H1 (cell line): Measurements from ENCODE around the gene SLC1A5. TPM values are rescaled to one million over a fixed set of nuclear protein-coding genes. Genes with fewer than 3 reads are reported as not detected.

Experiments
- CTCF ChIA-PET: fragments of 300-600 bp; sonication (Branson Sonifier 250); formaldehyde crosslinking; loops from one replicate; lab custom pipeline; 2021; ENCODE audit not compliant: partially characterized antibody; lab: Charles Lee
- POLR2A ChIA-PET: fragments of 300-600 bp; sonication (Branson Sonifier 250); formaldehyde crosslinking; loops from one replicate; lab custom pipeline; 2021; ENCODE audit warnings: inconsistent platforms; ENCODE audit not compliant: partially characterized antibody; lab: Charles Lee
- DNase-seq, 2 experiments: peaks; one replicate each; pipeline versions ENCODE4 v3.0.0 to v3.0.0-alpha.2; 2010 to 2022; ENCODE audit warnings: low spot score in 2 of 2, low read depth in 1 of 2, mixed read lengths in 1 of 2
- FAIRE-seq: peaks from 2 replicates; lab custom pipeline; 2011; peaks lifted over from hg19 to GRCh38; lab: Jason Lieb, UNC
- H2AFZ ChIP-seq: 2 replicates; pipeline ENCODE4 v1.8.1; 2012; ENCODE audit warnings: low read length, inconsistent platforms
- H2AK5ac ChIP-seq: 2 replicates; pipeline ENCODE4 v1.6.1; 2013; ENCODE audit warnings: low read depth, low read length
- H2BK120ac ChIP-seq: replicated peaks from 2 replicates; pipeline ENCODE3; 2013; ENCODE audit warnings: low read depth, low read length, inconsistent platforms
- H2BK12ac ChIP-seq: 2 replicates; pipeline ENCODE4 v1.6.1; 2013; ENCODE audit warnings: low read depth, low read length
- H2BK15ac ChIP-seq: 2 replicates; pipeline ENCODE4 v1.6.1; 2013; ENCODE audit warnings: low read length
- H2BK20ac ChIP-seq: 2 replicates; pipeline ENCODE4 v1.6.1; 2013; ENCODE audit warnings: low read length
- H2BK5ac ChIP-seq: 2 replicates; pipeline ENCODE4 v1.6.1; 2013; ENCODE audit warnings: low read depth, low read length
- H3K14ac ChIP-seq: 2 replicates; pipeline ENCODE4 v1.6.1; 2013; ENCODE audit warnings: inconsistent platforms; ENCODE audit not compliant: insufficient read length
- H3K18ac ChIP-seq: 2 replicates; pipeline ENCODE4 v1.6.1; 2013; ENCODE audit warnings: low read length; ENCODE audit errors: extremely low read depth
- H3K23ac ChIP-seq: 2 replicates; pipeline ENCODE4 v1.6.1; 2013; ENCODE audit warnings: inconsistent platforms; ENCODE audit not compliant: insufficient read length
- H3K23me2 ChIP-seq: 2 replicates; pipeline ENCODE4 v1.6.1; 2013; ENCODE audit warnings: low read depth, low read length
- H3K27ac ChIP-seq: 2 replicates; pipeline ENCODE4 v1.6.1; 2011; ENCODE audit warnings: low read depth, low read length, inconsistent platforms
- H3K27me3 ChIP-seq, 4 experiments: replicated peaks in 1 of 4; 1 replicate in 1 of 4; 2 replicates in 3 of 4; pipeline versions ENCODE4 v1.6.1 to v1.8.1; 2011 to 2013; ENCODE audit warnings: low read length in 3 of 4, mild to moderate bottlenecking in 3 of 4, inconsistent platforms in 2 of 4, mixed read lengths in 2 of 4, moderate library complexity in 1 of 4; ENCODE audit not compliant: control insufficient read depth in 3 of 4, insufficient read depth in 3 of 4; ENCODE audit errors: extremely low read depth in 1 of 4
- H3K36me3 ChIP-seq, 4 experiments: 2 replicates each; pipeline versions ENCODE4 v1.6.1 to v1.8.1; 2011 to 2013; ENCODE audit warnings: mild to moderate bottlenecking in 4 of 4, low read length in 3 of 4, moderate library complexity in 2 of 4, control low read depth in 1 of 4, inconsistent platforms in 1 of 4; ENCODE audit not compliant: insufficient read depth in 4 of 4, control insufficient read depth in 2 of 4
- H3K4ac ChIP-seq: replicated peaks from 2 replicates; pipeline ENCODE3; 2013; ENCODE audit warnings: low read length, low read depth, mixed read lengths, inconsistent platforms; ENCODE audit not compliant: insufficient read length
- H3K4me1 ChIP-seq, 4 experiments: replicated peaks in 1 of 4; 1 replicate in 1 of 4; 2 replicates in 3 of 4; pipeline versions ENCODE4 v1.6.1 to v1.8.1; 2011 to 2013; ENCODE audit warnings: low read length in 3 of 4, inconsistent platforms in 2 of 4, mixed read lengths in 1 of 4; ENCODE audit not compliant: insufficient read depth in 4 of 4, control insufficient read depth in 3 of 4
- H3K4me2 ChIP-seq, 2 experiments: 2 replicates each; pipeline versions ENCODE4 v1.6.1 to v1.8.1; 2011 to 2013; ENCODE audit warnings: low read depth in 2 of 2, low read length in 2 of 2, control low read depth in 1 of 2, inconsistent platforms in 1 of 2, mild to moderate bottlenecking in 1 of 2; ENCODE audit not compliant: insufficient read depth in 1 of 2
- H3K4me3 ChIP-seq, 4 experiments: fragments of 200-600, 300-600 bp in 1 of 4; sonication (generic), shearing (Covaris generic), sonication (Bioruptor Twin) in 1 of 4; 2 replicates each; pipeline versions ENCODE4 v1.5.1 to v1.8.1; 2011 to 2016; ENCODE audit warnings: low read length in 4 of 4, low read depth in 3 of 4, control low read depth in 2 of 4, inconsistent platforms in 2 of 4, mild to moderate bottlenecking in 2 of 4, mixed read lengths in 1 of 4, moderate library complexity in 1 of 4; ENCODE audit not compliant: insufficient read depth in 2 of 4; ENCODE audit errors: extremely low read depth in 1 of 4
- H3K56ac ChIP-seq: replicated peaks from 2 replicates; pipeline ENCODE3; 2013; ENCODE audit warnings: low read depth, mild to moderate bottlenecking, mixed read lengths, low read length, inconsistent platforms; ENCODE audit not compliant: insufficient read length
- H3K79me1 ChIP-seq: 2 replicates; pipeline ENCODE4 v1.6.1; 2013; ENCODE audit warnings: low read depth, low read length, control low read depth
- H3K79me2 ChIP-seq, 2 experiments: 2 replicates each; pipeline versions ENCODE4 v1.6.1 to v1.8.1; 2012 to 2013; ENCODE audit warnings: low read length in 2 of 2, mild to moderate bottlenecking in 2 of 2, inconsistent platforms in 1 of 2; ENCODE audit not compliant: insufficient read depth in 2 of 2, control insufficient read depth in 1 of 2
- H3K9ac ChIP-seq, 4 experiments: replicated peaks in 1 of 4; 1 replicate in 1 of 4; 2 replicates in 3 of 4; pipeline versions ENCODE4 v1.6.1 to v1.8.1; 2011 to 2013; ENCODE audit warnings: low read depth in 3 of 4, low read length in 3 of 4, control low read depth in 2 of 4, mild to moderate bottlenecking in 2 of 4, moderate library complexity in 2 of 4, inconsistent platforms in 1 of 4; ENCODE audit errors: extremely low read depth in 1 of 4
- H3K9me3 ChIP-seq, 2 experiments: 2 replicates each; pipeline versions ENCODE4 v1.6.1 to v1.8.1; 2012 to 2013; ENCODE audit warnings: mild to moderate bottlenecking in 2 of 2, moderate library complexity in 2 of 2, control low read depth in 1 of 2, inconsistent platforms in 1 of 2, low read depth in 1 of 2, low read length in 1 of 2, mixed read lengths in 1 of 2; ENCODE audit not compliant: insufficient read depth in 2 of 2
- H4K20me1 ChIP-seq, 2 experiments: replicated peaks in 1 of 2; 2 replicates each; pipeline versions ENCODE3 to v1.8.1; 2011 to 2013; ENCODE audit warnings: inconsistent platforms in 2 of 2, low read length in 2 of 2, mild to moderate bottlenecking in 1 of 2; ENCODE audit not compliant: insufficient read depth in 2 of 2, control insufficient read depth in 1 of 2
- H4K5ac ChIP-seq: 2 replicates; pipeline ENCODE4 v1.6.1; 2013; ENCODE audit warnings: low read length, low read depth, mixed read lengths, inconsistent platforms; ENCODE audit not compliant: insufficient read length
- H4K8ac ChIP-seq: 2 replicates; pipeline ENCODE4 v1.8.0; 2013; ENCODE audit warnings: mild to moderate bottlenecking, moderate library complexity, low read length, inconsistent platforms; ENCODE audit not compliant: insufficient read depth; ENCODE audit errors: extremely low read depth
- H4K91ac ChIP-seq: replicated peaks from 2 replicates; pipeline ENCODE3; 2013; ENCODE audit warnings: low read length, mixed read lengths, inconsistent platforms; ENCODE audit not compliant: insufficient read length
- ASH2L ChIP-seq: fragments of 200-600, 300-600 bp; sonication (generic); IDR thresholded peaks from one replicate; pipeline ENCODE4 v1.7.1; 2017; ENCODE audit warnings: low read length
- CEBPB ChIP-seq: IDR thresholded peaks from 2 replicates; pipeline ENCODE4 v1.6.1; 2012; ENCODE audit warnings: low read depth, low read length
- E2F6 ChIP-seq: IDR thresholded peaks from 2 replicates; pipeline ENCODE4 v1.6.1; 2012; ENCODE audit warnings: inconsistent platforms
- KDM4A ChIP-seq: IDR thresholded peaks from one replicate; pipeline ENCODE4 v1.7.1; 2012; ENCODE audit warnings: low read depth, mild to moderate bottlenecking, moderate library complexity, low read length, inconsistent platforms; ENCODE audit not compliant: severe bottlenecking
- PHF8 ChIP-seq: fragments of 200-600 bp; sonication (generic); conservative IDR thresholded peaks from 2 replicates; pipeline ENCODE4 v1.7.1; 2012; ENCODE audit warnings: low read depth, mild to moderate bottlenecking, inconsistent platforms, low read length, moderate library complexity
- POLR2AphosphoS5 ChIP-seq: IDR thresholded peaks from 2 replicates; pipeline ENCODE4 v1.6.1; 2011; ENCODE audit warnings: low read depth, low read length
- POU5F1 ChIP-seq: IDR thresholded peaks from 2 replicates; pipeline ENCODE4 v1.6.1; 2011; ENCODE audit warnings: low read depth, mild to moderate bottlenecking, low read length, moderate library complexity
- RBBP5 ChIP-seq: IDR thresholded peaks from 2 replicates; pipeline ENCODE4 v1.7.1; 2012; ENCODE audit warnings: low read depth, mild to moderate bottlenecking, inconsistent platforms, low read length, moderate library complexity, borderline replicate concordance
- RFX5 ChIP-seq: IDR thresholded peaks from 2 replicates; pipeline ENCODE4 v1.6.1; 2011; ENCODE audit warnings: low read depth, low read length, improper control_type of control experiment, borderline replicate concordance
- RXRA ChIP-seq: IDR thresholded peaks from 2 replicates; pipeline ENCODE4 v1.6.1; 2011; ENCODE audit warnings: low read depth, mild to moderate bottlenecking, low read length, moderate library complexity; ENCODE audit not compliant: insufficient read depth
- TAF1 ChIP-seq: IDR thresholded peaks from 2 replicates; pipeline ENCODE4 v1.6.1; 2011; ENCODE audit warnings: mild to moderate bottlenecking, low read depth, low read length
- WGBS, 2 experiments: shearing (Covaris generic) in 1 of 2; methylation state at CpG; one replicate each; pipeline versions ENCODE4 v1.1.6 to v1.1.7; 2013 to 2015; ENCODE audit warnings: low lambda C conversion rate in 2 of 2, mixed read lengths in 2 of 2, inconsistent platforms in 1 of 2, low coverage in 1 of 2, missing lambda C conversion rate in 1 of 2; ENCODE audit not compliant: insufficient replicate concordance in 2 of 2, insufficient coverage in 1 of 2, insufficient read length in 1 of 2; ENCODE audit errors: extremely low coverage in 1 of 2, missing lambda C conversion rate in 1 of 2; 5-methylcytosine and 5-hydroxymethylcytosine counted together
- polyA plus RNA-seq, 7 experiments: library from polyadenylated mRNA; depleted of rRNA in 3 of 7; stranded (reverse) in 5 of 7; unstranded in 2 of 7; fragments of >200 nt in 5 of 7; fragments of 200-250 nt in 2 of 7; gene quantifications; 1 replicate in 5 of 7; 2 replicates in 1 of 7; 4 replicates in 1 of 7; pipeline versions ENCODE4 v1.2.1 to v1.2.3, GENCODE V29; 2011 to 2013; ENCODE audit warnings: missing spikeins in 2 of 7, mixed read lengths in 2 of 7
- total RNA-seq: library from RNA; stranded (reverse); fragmentation: NEBNext Ultra II Directional; extraction: Animal tissue kit (Norgen Biotek cat#: 25700); gene quantifications from 2 replicates; pipeline ENCODE4 v1.2.1, GENCODE V29; 2021

SLC1A5 gene
- total and polyA plus RNA-seq, 2 of the 8 experiments (the other 6 are each of a cell fraction or from before 2014, with no cell fraction given): 291 to 351 TPM

GRCh38 chr19:46745521-46746280 lies 42.7 kb downstream of the SLC1A5 start, which contains the start of gene FKRP:
Gene FKRP, plus strand, starts transcription at chr19:46746057. Its CDS starts 9,394 bp downstream, at chr19:46755451.
- peak within 1 kb of the TSS; percentile 84 to 97 (median 93) for H3K4me3 ChIP-seq
- H3K79me1 ChIP-seq: peaks cover 10% of the 10 kb centered on the region
- peak within 1 kb of the TSS; percentile 81; the same call in 1 of the 2 replicates for H2BK5ac ChIP-seq
- 0 out of 2 replicates have a peak within 1 kb of the TSS, but pooled peaks have one; percentile 46 for H2BK15ac ChIP-seq
- H2BK120ac ChIP-seq: no peak within 1 kb of the TSS
- H3K36me3 ChIP-seq: peaks cover 0 to 6% (median under 1%) of the 10 kb centered on the region in 4 experiments; a peak in 3 of 8 replicates
- H3K23ac ChIP-seq: peak within 1 kb of the TSS; percentile 2
- H3K4me2 ChIP-seq: peak within 1 kb of the TSS; percentile 94 to 96
- H3K4me1 ChIP-seq: peaks cover 0 to 10% (median 3%) of the 10 kb centered on the region in 4 experiments; a peak in 6 of 7 replicates
- WGBS, 2 experiments: 2% methylated on average over 12 of the region's 68 CpGs; no CpG with 5 or more reads in 1 of the 2 experiments
- H3K27me3 ChIP-seq: no peaks in the 10 kb centered on the region
- H2BK12ac ChIP-seq: 0 out of 2 replicates have a peak within 1 kb of the TSS, but pooled peaks have one; percentile 7
- peak within 1 kb of the TSS; percentile 75 for H3K4ac ChIP-seq
- DNase-seq: no peak
- no peak within 1 kb of the TSS for H2BK20ac ChIP-seq
- H3K9me3 ChIP-seq: no peaks in the 10 kb centered on the region
- H3K79me2 ChIP-seq: peaks cover 41 to 52% of the 10 kb centered on the region in 2 experiments
- H4K8ac ChIP-seq: peak within 1 kb of the TSS; percentile 98
- peak within 1 kb of the TSS; percentile 85 for H3K27ac ChIP-seq
- no peak within 1 kb of the TSS for H2AFZ ChIP-seq
- H3K14ac ChIP-seq: no peak within 1 kb of the TSS
- H3K9ac ChIP-seq: peak within 1 kb of the TSS; percentile 83 to 97 (median 88)
- POLR2A ChIA-PET: interaction anchor here (0.6 to 2.1 kb wide), 9 partner anchors 11 to 368 kb away, joined by 3 to 10 read pairs (median 4); partner anchors contain the start of genes SLC1A5 and ZC3H4
- no peak within 1 kb of the TSS for H2AK5ac ChIP-seq
- H4K5ac ChIP-seq: peak within 1 kb of the TSS; percentile 80
- no peak for FAIRE-seq
- CTCF ChIA-PET: interaction anchor here (1.4 to 2.8 kb wide), 2 partner anchors 9 to 95 kb away, joined by 6 to 16 read pairs; no protein-coding TSS in a partner anchor
- H3K56ac ChIP-seq: peak within 1 kb of the TSS; percentile 71
- peak within 1 kb of the TSS; percentile 87 for H4K91ac ChIP-seq
- peaks cover 11% of the 10 kb centered on the region for H3K23me2 ChIP-seq
- peaks cover 27 to 34% of the 10 kb centered on the region in 2 experiments for H4K20me1 ChIP-seq
- peak within 1 kb of the TSS; percentile 83 for H3K18ac ChIP-seq
- TF ChIP-seq RBBP5 (peak; percentile 24; the same call in 1 of the 2 replicates), POU5F1 (no peak), POLR2AphosphoS5 (peak; percentile 9; the same call in 1 of the 2 replicates), E2F6 (no peak), PHF8 (peak; percentile 90), KDM4A (peak; percentile 43), RXRA (no peak), TAF1 (peak; percentile 77), RFX5 (no peak), CEBPB (no peak), ASH2L (no peak)
